GM21447 (cell line): ENCODE data around the gene HS6ST3.

Experiments used
- ATAC-seq: cut with Tn5 transposase; IDR thresholded peaks from one replicate; pipeline ENCODE4 v1.9.1; 2021; ENCODE audit not compliant: unreplicated experiment

HS6ST3 gene

GRCh38 chr13:96636001-96636709 lies 546.2 kb downstream of the HS6ST3 start:
- no peak for ATAC-seq

GRCh38 chr13:96637039-96637438 lies 547.1 kb downstream of the HS6ST3 start:
- ATAC-seq = no peak

DNA sequence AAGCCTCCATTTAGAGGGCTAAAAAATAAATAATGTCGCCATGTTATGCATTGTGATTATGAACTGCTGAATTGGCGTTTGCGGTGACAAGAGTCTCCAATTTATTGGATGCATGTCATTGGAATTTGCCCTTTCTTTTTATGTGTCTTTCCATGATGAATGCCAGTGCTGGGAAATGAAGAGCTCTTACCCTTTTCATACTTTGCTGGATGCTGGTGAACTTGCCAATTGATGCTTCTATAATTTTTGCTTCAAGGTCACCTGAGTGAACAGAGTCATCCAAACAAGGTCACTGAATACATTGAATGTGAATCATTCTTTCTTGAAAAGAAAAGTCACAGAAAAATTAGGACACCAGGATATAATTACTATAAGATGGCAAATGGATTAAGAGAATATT lies 556.2 kb downstream of the HS6ST3 start:
- ATAC-seq = no peak

DNA sequence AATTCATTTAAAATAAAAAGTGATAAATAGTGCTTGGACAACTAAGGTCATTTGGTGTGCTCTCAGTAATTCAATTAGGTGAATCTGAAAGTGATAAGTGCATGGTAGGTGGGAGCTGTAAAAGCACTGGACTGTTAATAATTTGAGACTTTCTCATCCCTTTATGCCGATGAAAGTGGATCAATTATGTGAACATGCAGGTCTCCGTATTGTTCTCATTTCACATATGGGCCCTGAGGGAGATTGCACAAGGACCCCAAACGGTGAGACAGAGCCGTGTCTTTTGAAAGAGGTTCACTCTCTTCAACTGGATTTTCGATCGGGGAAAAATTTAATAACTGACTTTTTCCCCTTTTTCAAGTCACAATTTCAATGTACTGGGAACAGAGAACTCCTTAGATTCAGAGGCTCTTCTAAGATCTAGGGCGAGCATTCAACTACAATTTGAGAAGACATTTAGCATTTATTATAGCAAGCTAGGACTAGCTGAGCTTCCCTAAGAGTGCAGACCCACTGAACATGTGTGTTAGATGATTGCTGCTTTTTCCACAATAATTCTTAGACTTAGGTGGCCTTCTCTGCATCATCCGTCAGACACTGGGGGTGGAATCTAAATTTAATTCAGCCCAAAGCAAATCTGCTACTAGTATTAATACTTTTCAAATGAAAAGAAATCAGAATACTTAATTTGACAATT lies 556.8 kb downstream of the HS6ST3 start:
- no peak for ATAC-seq

GRCh38 chr13:96650301-96650886 lies 560.5 kb downstream of the HS6ST3 start:
- ATAC-seq = no peak

- ATAC-seq = no peak
Observed at GRCh38 chr13:96651598-96651997, 561.7 kb downstream of the HS6ST3 start.

- no peak for ATAC-seq
Observed at GRCh38 chr13:96652506-96652905, 562.6 kb downstream of the HS6ST3 start.

DNA sequence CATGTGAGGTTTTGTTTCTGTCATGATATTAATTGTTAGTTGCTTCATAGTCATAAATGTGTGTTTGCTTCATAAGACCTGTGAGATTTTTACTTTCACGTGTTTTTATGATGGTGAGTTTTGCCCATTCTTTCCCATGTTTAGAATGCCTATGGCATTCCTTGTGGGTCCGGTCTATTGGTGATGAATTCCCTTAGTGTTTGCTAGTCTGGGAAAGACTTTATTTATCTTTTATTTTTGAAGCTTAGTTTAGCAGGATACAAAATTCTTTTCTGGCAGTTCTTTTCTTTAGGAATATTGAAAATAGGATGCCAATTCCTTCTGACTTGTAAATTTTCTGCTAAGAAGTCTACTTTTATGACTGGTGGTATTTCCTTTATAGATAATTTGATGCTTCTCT lies 571.7 kb downstream of the HS6ST3 start:
- ATAC-seq = no peak

DNA sequence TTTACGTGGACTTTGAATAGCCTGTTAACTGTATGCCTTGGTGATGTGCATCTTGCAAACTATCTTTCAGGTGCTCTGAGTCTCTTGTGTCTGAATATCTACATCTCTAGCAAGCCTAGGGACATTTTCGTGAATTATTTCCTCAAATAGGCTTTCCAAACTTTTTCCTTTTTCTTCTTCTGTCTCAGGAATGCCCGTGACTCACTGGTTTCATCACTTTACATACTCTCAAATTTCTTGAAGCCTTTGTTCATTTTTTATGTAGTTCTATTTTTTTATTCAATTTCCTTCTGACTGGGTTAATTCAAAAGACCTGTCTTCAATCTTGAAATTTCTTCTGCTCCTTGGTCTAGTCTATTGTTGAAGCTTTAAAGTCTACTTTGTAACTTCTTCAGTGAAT lies 572.1 kb downstream of the HS6ST3 start:
- no peak for ATAC-seq

GRCh38 chr13:96667294-96668018 lies 577.5 kb downstream of the HS6ST3 start:
- ATAC-seq = no peak

- no peak for ATAC-seq
Observed at GRCh38 chr13:96671073-96671472, 581.2 kb downstream of the HS6ST3 start.

DNA sequence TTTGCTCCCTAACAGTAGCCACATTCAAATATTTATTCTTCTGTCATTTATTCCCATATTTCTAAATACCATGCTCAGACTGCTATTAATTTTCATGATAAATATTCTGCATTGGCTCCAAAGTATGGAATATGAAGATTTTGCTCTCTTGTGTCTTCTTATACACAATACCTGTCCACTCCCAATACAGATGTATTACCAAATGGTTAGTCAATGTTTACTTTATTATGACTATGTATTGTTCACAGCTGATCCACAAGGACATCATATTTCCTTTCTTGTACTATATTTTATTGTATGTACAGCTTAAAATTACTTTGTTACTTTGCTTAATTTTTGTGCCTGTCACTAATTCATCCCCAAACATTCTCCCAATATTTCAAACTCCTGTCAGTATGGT lies 582.1 kb downstream of the HS6ST3 start:
- no peak for ATAC-seq

DNA sequence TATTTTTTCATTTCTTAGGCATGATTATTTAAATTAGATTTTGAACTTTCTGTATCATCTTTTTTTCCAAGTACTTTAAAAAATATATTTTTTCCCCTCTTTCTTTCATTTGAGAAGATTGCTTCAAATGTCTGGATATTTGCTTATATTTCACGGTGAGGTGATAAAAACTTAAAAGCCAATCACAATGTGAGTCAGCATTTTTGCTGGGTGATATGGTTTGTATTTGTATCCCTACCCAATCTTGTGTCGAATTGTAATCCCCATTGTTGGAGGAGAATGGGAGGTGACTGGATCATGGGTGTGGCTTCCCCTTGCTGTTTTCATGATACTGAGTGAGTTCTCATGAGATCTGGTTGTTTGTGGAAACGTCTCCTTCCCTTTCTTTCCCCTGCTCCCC lies 583.9 kb downstream of the HS6ST3 start:
- ATAC-seq = no peak

DNA sequence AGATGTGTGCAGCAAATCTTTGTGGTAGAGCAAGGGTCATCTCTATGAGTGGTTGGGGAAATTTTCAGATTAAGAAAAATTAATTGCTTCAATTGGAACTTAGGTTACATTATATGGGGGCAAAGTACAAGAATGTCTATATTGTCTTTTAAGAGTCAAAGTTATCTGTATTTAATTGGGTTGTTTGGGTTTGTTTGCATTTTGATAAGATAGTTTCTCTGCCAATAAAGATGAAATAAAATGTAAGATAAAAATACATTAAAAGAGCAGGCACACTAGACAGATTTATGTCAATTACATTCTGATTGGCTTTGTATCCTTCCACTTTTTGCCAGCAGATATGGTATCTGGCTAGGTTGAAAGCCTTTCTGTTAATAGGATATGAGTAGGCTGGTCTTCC lies 587.1 kb downstream of the HS6ST3 start:
- ATAC-seq = no peak

- ATAC-seq = no peak
Observed at GRCh38 chr13:96678801-96679200, 588.9 kb downstream of the HS6ST3 start.

DNA sequence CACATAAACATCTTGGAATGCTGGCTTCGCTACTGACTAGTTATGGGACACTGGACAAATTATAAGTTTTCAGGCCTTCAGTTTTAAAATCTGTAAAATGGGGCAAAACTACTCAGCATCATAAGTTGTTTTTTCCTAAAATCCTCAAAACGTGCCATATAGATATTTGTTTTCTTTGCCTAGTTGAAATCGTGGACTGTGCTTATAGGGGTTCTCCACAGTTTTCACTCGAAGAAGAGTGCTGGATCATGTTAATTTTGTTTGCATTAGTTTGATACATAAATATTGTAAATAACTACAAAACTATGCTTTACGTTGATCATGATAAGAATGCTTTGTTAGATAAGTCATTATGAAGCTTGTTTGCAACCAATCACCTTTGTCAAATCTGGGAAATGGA lies 591.0 kb downstream of the HS6ST3 start:
- no peak for ATAC-seq

- ATAC-seq = no peak
Observed at GRCh38 chr13:96681766-96682165, 591.9 kb downstream of the HS6ST3 start.

DNA sequence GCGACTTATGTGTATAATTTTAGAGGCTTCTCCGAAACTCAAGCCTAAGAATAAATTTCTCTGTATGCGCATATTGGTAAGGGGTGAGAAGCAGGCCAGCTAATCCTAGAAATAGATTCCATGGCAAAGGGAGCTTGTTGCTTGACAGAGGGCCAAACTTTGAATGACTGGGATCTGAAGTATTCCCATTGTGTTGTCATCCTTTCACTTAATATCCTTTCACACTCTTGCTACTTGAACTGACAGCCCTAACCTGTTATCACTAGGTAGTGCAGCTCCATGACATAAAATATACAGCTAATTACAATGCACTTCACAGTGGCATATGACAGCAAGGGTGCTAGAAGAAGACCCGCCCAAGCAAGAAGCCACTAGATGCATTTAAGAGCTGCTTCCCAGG lies 594.6 kb downstream of the HS6ST3 start:
- no peak for ATAC-seq

DNA sequence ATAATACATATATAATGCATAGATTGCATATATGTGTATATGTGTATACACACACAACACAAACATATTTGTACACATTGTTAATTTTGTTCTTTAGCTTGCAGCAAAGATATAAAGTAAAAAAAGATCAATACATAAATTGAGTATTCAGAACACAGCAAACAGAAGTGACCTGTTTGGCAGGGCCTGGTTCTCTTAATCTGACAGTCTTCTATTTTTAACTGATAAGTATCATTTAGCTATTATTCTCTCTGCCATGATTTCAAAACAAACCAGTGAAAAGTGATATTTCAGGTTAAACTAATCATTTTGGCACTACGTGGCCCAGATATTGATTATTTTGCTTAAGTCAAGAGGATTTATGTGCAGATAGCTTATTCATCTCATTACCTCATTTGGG lies 595.0 kb downstream of the HS6ST3 start:
- no peak for ATAC-seq

DNA sequence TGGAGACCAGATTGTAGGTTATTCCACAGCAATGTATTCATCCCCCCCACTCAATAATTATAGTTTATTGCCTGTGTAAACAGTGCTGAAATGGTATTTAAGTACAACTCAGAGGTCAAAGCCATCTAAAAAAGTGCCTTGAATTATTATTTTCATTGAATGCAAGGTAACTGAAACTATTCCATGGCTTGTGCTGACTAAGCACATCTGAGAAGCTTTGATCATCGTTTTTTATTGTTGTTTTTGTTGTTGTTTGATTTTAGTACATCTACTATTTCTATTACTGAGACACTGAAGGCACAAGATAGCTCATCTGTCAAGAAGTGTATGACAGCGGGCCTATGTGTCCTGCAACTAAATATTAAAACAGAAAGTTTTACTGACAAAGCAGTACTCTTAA lies 596.4 kb downstream of the HS6ST3 start:
- ATAC-seq = no peak

- no peak for ATAC-seq
Observed at GRCh38 chr13:96687191-96687590, 597.3 kb downstream of the HS6ST3 start.

GRCh38 chr13:96690998-96691397 lies 601.1 kb downstream of the HS6ST3 start:
- ATAC-seq = no peak
